IMR-90 (cell line): Measurements from ENCODE around the gene AKIRIN1. TPM values are rescaled to one million over a fixed set of nuclear protein-coding genes. Genes with fewer than 3 reads are reported as not detected.

Experiments used
- ATAC-seq: fragments of 200-7000 bp; cut with Tn5 transposase; 2 replicates; pipeline ENCODE4 v1.9.1; 2020; ENCODE audit warnings: low read depth, mild to moderate bottlenecking, moderate library complexity
- BruUV-seq: library from RNA; stranded (reverse); fragments of 400-500 nt; replicated peaks from 2 replicates; lab custom pipeline; 2021; lab: Mats Ljungman, UMichigan
- CTCF ChIA-PET: fragments of 300-600 bp; formaldehyde crosslinking; extraction: SDS; loops from one replicate; lab custom pipeline; 2021; ENCODE audit warnings: antibody characterized with exemption; lab: Yijun Ruan, JAX
- POLR2A ChIA-PET: fragments of 300-600 bp; sonication (Branson Sonifier 250); formaldehyde crosslinking; loops from one replicate; lab custom pipeline; 2022; ENCODE audit warnings: antibody characterized with exemption; ENCODE audit not compliant: unreplicated experiment; lab: Charles Lee
- DNase-seq: peaks from one replicate; pipeline ENCODE4 v3.0.0; 2013
- H2AFZ ChIP-seq: replicated peaks from 2 replicates; pipeline ENCODE3; 2013; ENCODE audit warnings: low read length, mild to moderate bottlenecking; ENCODE audit not compliant: poor library complexity
- H2AK5ac ChIP-seq: 2 replicates; pipeline ENCODE4 v1.6.1; 2013; ENCODE audit warnings: low read depth, low read length, inconsistent platforms
- H2AK9ac ChIP-seq: replicated peaks from 2 replicates; pipeline ENCODE3; 2013; ENCODE audit warnings: mild to moderate bottlenecking, low read depth, low read length, moderate library complexity; ENCODE audit not compliant: poor library complexity
- H2BK120ac ChIP-seq: 2 replicates; pipeline ENCODE4 v1.6.1; 2013; ENCODE audit warnings: low read depth, low read length, inconsistent platforms
- H2BK15ac ChIP-seq: 3 replicates; pipeline ENCODE4 v1.6.1; 2013; ENCODE audit warnings: low read depth, low read length, inconsistent platforms
- H2BK20ac ChIP-seq: 2 replicates; pipeline ENCODE4 v1.6.1; 2013; ENCODE audit warnings: low read depth, mild to moderate bottlenecking, inconsistent platforms, low read length, moderate library complexity
- H2BK5ac ChIP-seq: 2 replicates; pipeline ENCODE4 v1.6.1; 2013; ENCODE audit warnings: mild to moderate bottlenecking, low read depth, low read length, inconsistent platforms; ENCODE audit not compliant: poor library complexity, severe bottlenecking
- H3K14ac ChIP-seq: replicated peaks from 2 replicates; pipeline ENCODE4 v1.6.1; 2013; ENCODE audit warnings: low read depth, low read length, inconsistent platforms
- H3K18ac ChIP-seq: 2 replicates; pipeline ENCODE4 v1.6.1; 2013; ENCODE audit warnings: low read depth, low read length, control low read depth
- H3K23ac ChIP-seq: 2 replicates; pipeline ENCODE4 v1.6.1; 2013; ENCODE audit warnings: low read depth, low read length, inconsistent platforms
- H3K27ac ChIP-seq: 2 replicates; pipeline ENCODE4 v1.5.1; 2013; ENCODE audit warnings: mild to moderate bottlenecking, control low read depth, low read length; ENCODE audit not compliant: insufficient read depth
- H3K27me3 ChIP-seq: 2 replicates; pipeline ENCODE4 v1.6.1; 2013; ENCODE audit warnings: low read length; ENCODE audit not compliant: control insufficient read depth, insufficient read depth
- H3K36me3 ChIP-seq: 2 replicates; pipeline ENCODE4 v1.6.1; 2013; ENCODE audit warnings: low read length, mixed read lengths; ENCODE audit not compliant: control insufficient read depth, insufficient read depth
- H3K4ac ChIP-seq: 2 replicates; pipeline ENCODE4 v1.6.1; 2013; ENCODE audit warnings: low read depth, low read length, inconsistent platforms
- H3K4me1 ChIP-seq: 2 replicates; pipeline ENCODE4 v1.6.1; 2013; ENCODE audit warnings: low read length, mixed read lengths; ENCODE audit not compliant: control insufficient read depth, insufficient read depth
- H3K4me2 ChIP-seq: 2 replicates; pipeline ENCODE4 v1.6.1; 2013; ENCODE audit warnings: low read depth, mild to moderate bottlenecking, control low read depth, low read length, moderate library complexity
- H3K4me3 ChIP-seq: 2 replicates; pipeline ENCODE4 v1.5.1; 2013; ENCODE audit warnings: low read depth, mild to moderate bottlenecking, control low read depth, low read length, moderate library complexity; ENCODE audit not compliant: insufficient read depth
- H3K56ac ChIP-seq: 2 replicates; pipeline ENCODE4 v1.6.1; 2013; ENCODE audit warnings: low read length, inconsistent platforms; ENCODE audit not compliant: insufficient read depth; ENCODE audit errors: extremely low read depth
- H3K79me1 ChIP-seq, 2 experiments: 2 replicates each; pipeline ENCODE4 v1.6.1; 2013; ENCODE audit warnings: low read length in 2 of 2, inconsistent platforms in 1 of 2, low read depth in 1 of 2
- H3K9ac ChIP-seq: 2 replicates; pipeline ENCODE4 v1.6.1; 2013; ENCODE audit warnings: low read depth, low read length, control low read depth
- H3K9me1 ChIP-seq: 2 replicates; pipeline ENCODE4 v1.6.1; 2013; ENCODE audit warnings: low read length, inconsistent platforms; ENCODE audit not compliant: insufficient read depth
- H3K9me3 ChIP-seq: 2 replicates; pipeline ENCODE4 v1.6.1; 2013; ENCODE audit warnings: low read length; ENCODE audit not compliant: control insufficient read depth, insufficient read depth
- H4K20me1 ChIP-seq: 2 replicates; pipeline ENCODE4 v1.6.1; 2013; ENCODE audit warnings: low read length, inconsistent platforms; ENCODE audit not compliant: insufficient read depth
- H4K5ac ChIP-seq: 2 replicates; pipeline ENCODE4 v1.6.1; 2013; ENCODE audit warnings: mild to moderate bottlenecking, low read depth, low read length, control low read depth
- H4K8ac ChIP-seq, 2 experiments: 2 replicates each; pipeline ENCODE4 v1.6.1; 2013; ENCODE audit warnings: low read depth in 2 of 2, low read length in 2 of 2, control low read depth in 1 of 2, inconsistent platforms in 1 of 2
- H4K91ac ChIP-seq: 2 replicates; pipeline ENCODE4 v1.6.1; 2013; ENCODE audit warnings: low read depth, low read length, inconsistent platforms; ENCODE audit not compliant: insufficient read depth
- BHLHE40 ChIP-seq: fragments of 150-350 bp; IDR thresholded peaks from 2 replicates; pipeline ENCODE4 v1.6.1; 2016; ENCODE audit warnings: mild to moderate bottlenecking, low read depth, low read length
- CEBPB ChIP-seq: IDR thresholded peaks from 2 replicates; pipeline ENCODE4 v1.6.1; 2012; ENCODE audit warnings: low read depth, low read length, improper control_type of control experiment
- CHD1 ChIP-seq: IDR thresholded peaks from 2 replicates; pipeline ENCODE4 v1.6.1; 2012; ENCODE audit warnings: low read depth, low read length, improper control_type of control experiment
- CTCF ChIP-seq: conservative IDR thresholded peaks from 2 replicates; pipeline ENCODE4 v1.5.1; 2012; ENCODE audit warnings: mild to moderate bottlenecking, low read depth, low read length, improper control_type of control experiment
- ELK1 ChIP-seq: fragments of 150-350 bp; IDR thresholded peaks from 2 replicates; pipeline ENCODE4 v1.6.1; 2016; ENCODE audit warnings: low read depth, mild to moderate bottlenecking, low read length, moderate library complexity, borderline replicate concordance
- FOS ChIP-seq: fragments of 150-350 bp; IDR thresholded peaks from 2 replicates; pipeline ENCODE4 v1.6.1; 2016; ENCODE audit warnings: low read depth, low read length
- MAFK ChIP-seq: IDR thresholded peaks from 2 replicates; pipeline ENCODE4 v1.6.1; 2012; ENCODE audit warnings: low read depth, low read length, improper control_type of control experiment
- MAZ ChIP-seq: IDR thresholded peaks from 2 replicates; pipeline ENCODE4 v1.6.1; 2012; ENCODE audit warnings: low read depth, mild to moderate bottlenecking, low read length, improper control_type of control experiment, moderate library complexity, borderline replicate concordance
- MXI1 ChIP-seq: IDR thresholded peaks from 2 replicates; pipeline ENCODE4 v1.6.1; 2012; ENCODE audit warnings: low read depth, mild to moderate bottlenecking, low read length, moderate library complexity, borderline replicate concordance
- NFE2L2 ChIP-seq: fragments of 150-350 bp; IDR thresholded peaks from 2 replicates; pipeline ENCODE4 v1.6.1; 2016; ENCODE audit warnings: low read depth, mild to moderate bottlenecking, low read length
- POLR2A ChIP-seq: IDR thresholded peaks from 2 replicates; pipeline ENCODE4 v1.6.1; 2012; ENCODE audit warnings: mild to moderate bottlenecking, low read depth, low read length
- RAD21 ChIP-seq: IDR thresholded peaks from 2 replicates; pipeline ENCODE4 v1.6.1; 2012; ENCODE audit warnings: low read length, improper control_type of control experiment
- RCOR1 ChIP-seq: IDR thresholded peaks from 2 replicates; pipeline ENCODE4 v1.6.1; 2012; ENCODE audit warnings: mild to moderate bottlenecking, low read length, improper control_type of control experiment; ENCODE audit not compliant: insufficient replicate concordance
- RFX5 ChIP-seq: IDR thresholded peaks from 2 replicates; pipeline ENCODE4 v1.8.0; 2012; ENCODE audit warnings: low read depth, mild to moderate bottlenecking, low read length, moderate library complexity
- SMC3 ChIP-seq: fragments of 150-350 bp; IDR thresholded peaks from 2 replicates; pipeline ENCODE4 v1.6.1; 2016; ENCODE audit warnings: low read depth, mild to moderate bottlenecking, antibody characterized with exemption, low read length, moderate library complexity
- USF2 ChIP-seq: fragments of 150-350 bp; IDR thresholded peaks from 2 replicates; pipeline ENCODE4 v1.6.1; 2017; ENCODE audit warnings: mild to moderate bottlenecking, antibody characterized with exemption, low read length, low read depth
- WGBS, 2 experiments: methylation state at CpG; one replicate each; pipeline versions ENCODE4 v1.1.5 to v1.1.7; 2013; ENCODE audit warnings: missing lambda C conversion rate in 2 of 2; ENCODE audit not compliant: insufficient read length in 1 of 2; ENCODE audit errors: extremely low coverage in 2 of 2; 5-methylcytosine and 5-hydroxymethylcytosine counted together
- dilution Hi-C: fragments of 300-500 bp; cut with HindIII; formaldehyde crosslinking; loops from one replicate; pipeline ENCODE4 v1.14.3; 2018; ENCODE audit warnings: low sequenced_read_pairs; ENCODE audit not compliant: unreplicated experiment
- in situ Hi-C: fragments of 300-500 bp; cut with MboI; formaldehyde crosslinking; loops from 3 replicates; pipeline ENCODE4 v1.14.3; 2019; ENCODE audit warnings: low sequenced_read_pairs, inconsistent platforms, mixed read lengths
- intact Hi-C: fragments of 100-400 bp; cut with micrococcal nuclease; formaldehyde crosslinking; loops from 2 replicates; pipeline ENCODE4 v1.10.0; 2022
- polyA plus RNA-seq, 3 experiments: library from polyadenylated mRNA; depleted of rRNA; stranded (reverse); fragments of >200 nt; gene quantifications; 2 replicates each; pipeline ENCODE4 v1.2.3, GENCODE V29; 2012; ENCODE audit warnings: low replicate concordance in 1 of 3
- total RNA-seq: library from RNA; depleted of rRNA; stranded (reverse); fragments of >200 nt; gene quantifications from 2 replicates; pipeline ENCODE4 v1.2.3, GENCODE V29; 2012

The AKIRIN1 gene
- total and polyA plus RNA-seq, 2 of the 4 experiments (the other 2 are of a cell fraction): 42.5 to 44.2 TPM

- H4K5ac ChIP-seq: no peak overlapping the region
- no peak overlapping the region for H2BK15ac ChIP-seq
- H3K79me1 ChIP-seq: no peaks in the 10 kb centered on the region
- H3K36me3 ChIP-seq: peaks cover 22% of the 10 kb centered on the region
- H3K23ac ChIP-seq: no peak overlapping the region
- no peak overlapping the region for H3K4ac ChIP-seq
- ATAC-seq (no peak), DNase-seq (no peak)
- no peak for TF ChIP-seq SMC3
- TF ChIP-seq MAFK: no peak
- no peak for TF ChIP-seq BHLHE40
- TF ChIP-seq ELK1: no peak
- no peak for TF ChIP-seq NFE2L2
- no peak for TF ChIP-seq MXI1
- TF ChIP-seq RFX5: no peak
- no peak for TF ChIP-seq RCOR1
- TF ChIP-seq POLR2A: no peak
- no peak for TF ChIP-seq FOS
- no peak for TF ChIP-seq MAZ
- TF ChIP-seq CTCF: no peak
- TF ChIP-seq USF2: no peak
- TF ChIP-seq CHD1: no peak
- TF ChIP-seq CEBPB: no peak
- no peak for TF ChIP-seq RAD21
- no peaks in the 10 kb centered on the region for H4K20me1 ChIP-seq
- H3K4me1 ChIP-seq: no peaks in the 10 kb centered on the region; the same call in 1 of the 2 replicates
- H3K9me1 ChIP-seq: peaks cover 10% of the 10 kb centered on the region
- CTCF ChIA-PET: no interaction called here
- H3K18ac ChIP-seq: no peak overlapping the region
- dilution Hi-C loops (no loop called here), in situ Hi-C loops (no loop called here), intact Hi-C loops (no loop called here)
- H3K9ac ChIP-seq: no peak overlapping the region
- no peak overlapping the region for H4K8ac ChIP-seq
- POLR2A ChIA-PET: no interaction called here
- no TSS peak for BruUV-seq
- no peaks in the 10 kb centered on the region for H3K27me3 ChIP-seq
- no peak overlapping the region for H3K14ac ChIP-seq
- no CpG with 5 or more reads among the region's 1 CpG for WGBS, 2 experiments
- H3K9me3 ChIP-seq: no peaks in the 10 kb centered on the region
- H3K4me2 ChIP-seq: no peak overlapping the region
- H3K4me3 ChIP-seq: no peak overlapping the region
- H2BK120ac ChIP-seq: no peak overlapping the region
- no peak overlapping the region for H2AK5ac ChIP-seq
- no peak overlapping the region for H2BK20ac ChIP-seq
- H3K27ac ChIP-seq: no peak overlapping the region
- no peak overlapping the region for H2BK5ac ChIP-seq
- no peak overlapping the region for H2AFZ ChIP-seq
- H4K91ac ChIP-seq: no peak overlapping the region
- H3K56ac ChIP-seq: no peak overlapping the region
- H2AK9ac ChIP-seq: no peak overlapping the region
These were observed 53.7 kb downstream of the AKIRIN1 start for GRCh38 chr1:39044762-39045161.
